ENCODE measurements around the gene DDTL.
"Not testable (repeated sequence)": the region's sequence is repeated elsewhere in the genome, so short reads cannot be mapped to it uniquely, and the experiment has no call there.

DNA sequence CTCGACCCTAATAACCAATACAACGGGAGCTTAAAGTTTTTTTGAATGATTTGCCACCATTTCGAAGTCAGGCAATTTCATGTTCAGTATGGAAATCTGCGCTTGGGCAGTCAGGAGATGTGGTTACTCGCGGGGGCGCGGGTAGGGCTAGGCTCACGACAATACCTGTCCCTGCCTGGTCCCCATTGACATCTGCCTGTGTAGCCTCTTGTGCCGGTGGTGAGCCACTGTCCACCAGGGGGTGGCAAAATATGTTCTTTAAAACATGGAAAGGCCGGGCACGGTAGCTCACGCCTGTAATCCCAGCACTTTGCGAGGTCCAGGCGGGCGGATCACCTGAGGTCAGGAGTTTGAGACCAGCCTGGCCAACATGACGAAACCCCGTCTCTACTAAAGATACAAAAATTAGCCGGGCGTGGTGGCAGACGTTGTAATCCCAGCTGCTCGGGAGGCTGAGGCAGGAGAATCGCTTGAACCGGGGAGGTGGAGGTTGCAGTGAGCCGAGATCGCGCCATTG, 8.2 kb downstream of the DDTL start:
- TF ChIP-seq, protein P1, sequence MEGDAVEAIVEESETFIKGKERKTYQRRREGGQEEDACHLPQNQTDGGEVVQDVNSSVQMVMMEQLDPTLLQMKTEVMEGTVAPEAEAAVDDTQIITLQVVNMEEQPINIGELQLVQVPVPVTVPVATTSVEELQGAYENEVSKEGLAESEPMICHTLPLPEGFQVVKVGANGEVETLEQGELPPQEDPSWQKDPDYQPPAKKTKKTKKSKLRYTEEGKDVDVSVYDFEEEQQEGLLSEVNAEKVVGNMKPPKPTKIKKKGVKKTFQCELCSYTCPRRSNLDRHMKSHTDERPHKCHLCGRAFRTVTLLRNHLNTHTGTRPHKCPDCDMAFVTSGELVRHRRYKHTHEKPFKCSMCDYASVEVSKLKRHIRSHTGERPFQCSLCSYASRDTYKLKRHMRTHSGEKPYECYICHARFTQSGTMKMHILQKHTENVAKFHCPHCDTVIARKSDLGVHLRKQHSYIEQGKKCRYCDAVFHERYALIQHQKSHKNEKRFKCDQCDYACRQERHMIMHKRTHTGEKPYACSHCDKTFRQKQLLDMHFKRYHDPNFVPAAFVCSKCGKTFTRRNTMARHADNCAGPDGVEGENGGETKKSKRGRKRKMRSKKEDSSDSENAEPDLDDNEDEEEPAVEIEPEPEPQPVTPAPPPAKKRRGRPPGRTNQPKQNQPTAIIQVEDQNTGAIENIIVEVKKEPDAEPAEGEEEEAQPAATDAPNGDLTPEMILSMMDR (IDR thresholded peaks at IDR 0.05): not testable (repeated sequence)
- not testable (repeated sequence) for TF ChIP-seq POLR2A (IDR thresholded peaks at IDR 0.05)

Measured in vagina (tissue), 2 donors.